Suprapubic skin (tissue), 3 donors: ENCODE measurements around the gene PTPN20.
"Not testable (repeated sequence)": the region's sequence is repeated elsewhere in the genome, so short reads cannot be mapped to it uniquely, and the experiment has no call there.

Experiments used
- CTCF ChIP-seq, 2 donors: fragments of 200-600 bp in 1 of 2; fragments of 450-650 bp in 1 of 2; sonication (generic) in 1 of 2; IDR thresholded peaks; one replicate each; pipeline ENCODE4 v1.5.1; 2016 to 2019; ENCODE audit warnings: antibody characterized with exemption in 2 of 2, mild to moderate bottlenecking in 1 of 2, moderate library complexity in 1 of 2
- POLR2A ChIP-seq, 2 donors: fragments of 450-650 bp; IDR thresholded peaks; one replicate each; pipeline ENCODE4 v1.6.1; 2017; ENCODE audit warnings: antibody characterized with exemption in 2 of 2, mild to moderate bottlenecking in 2 of 2, moderate library complexity in 2 of 2

DNA sequence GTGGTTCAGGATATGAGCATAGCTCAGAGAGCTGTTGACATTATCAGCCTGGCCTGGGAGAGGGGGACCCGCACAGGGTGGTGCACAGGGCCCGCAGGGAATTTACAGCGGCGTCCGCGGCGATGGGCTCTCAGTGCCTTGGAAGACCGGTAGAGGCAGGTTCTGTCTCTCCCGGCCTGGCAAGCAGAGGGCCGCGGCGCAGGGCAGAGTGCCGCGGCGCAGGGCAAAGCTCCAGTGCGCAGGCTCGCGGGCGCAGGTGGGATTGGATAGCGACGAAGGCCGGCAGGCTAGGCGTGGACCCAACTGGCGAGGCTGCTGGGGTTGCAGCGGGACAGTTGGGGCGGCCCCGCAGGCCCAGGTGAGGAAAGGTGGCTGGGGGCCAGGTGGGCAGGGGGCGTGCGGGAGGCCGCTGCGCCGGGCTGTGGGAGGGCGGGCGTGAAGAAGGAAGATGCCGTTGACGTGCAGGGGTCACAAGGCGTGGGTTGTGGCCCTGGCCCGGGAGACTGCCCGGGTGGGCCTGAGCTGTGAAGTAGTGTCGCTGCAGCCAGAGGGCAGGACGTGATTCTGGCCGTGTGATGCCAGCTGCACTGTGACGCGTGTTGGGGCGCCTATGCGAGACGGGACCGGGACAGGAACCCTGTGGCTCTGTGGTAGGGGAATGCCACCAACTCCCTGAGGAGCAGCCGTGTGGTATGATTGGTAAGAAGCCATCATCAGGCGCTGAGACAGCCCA, at the start of gene PTPN20:
- not testable (repeated sequence) for TF ChIP-seq CTCF, POLR2A (IDR thresholded peaks at IDR 0.05)
